ENCODE results near the gene NECAB2.

- TF ChIP-seq CTCF (IDR thresholded peaks at IDR 0.05), result no peak
- TF ChIP-seq POLR2A (IDR thresholded peaks at IDR 0.05), result no peak
These were observed 30.0 kb downstream of the NECAB2 start for GRCh38 chr16:83998091-83998490.

Data from gastroesophageal sphincter (tissue), 3 donors.